ENCODE data around the gene MORC2.

Gene MORC2

GRCh38 chr22:30903876-30904460 lies 64.6 kb downstream of the MORC2 start:
- TF ChIP-seq ZFP3 (CRISPR knock-in tag; IDR thresholded peaks at IDR 0.05) (no peak), ZNF8 (CRISPR knock-in tag; IDR thresholded peaks at IDR 0.05) (no peak), TOX (CRISPR knock-in tag; IDR thresholded peaks at IDR 0.05; ENCODE audit: borderline replicate concordance) (no peak), GLIS3 (CRISPR knock-in tag; IDR thresholded peaks at IDR 0.05) (no peak), ZNF70 (CRISPR knock-in tag; IDR thresholded peaks at IDR 0.05) (no peak), OSR1 (CRISPR knock-in tag; IDR thresholded peaks at IDR 0.05) (no peak), ESRRG (CRISPR knock-in tag; IDR thresholded peaks at IDR 0.05) (no peak)
- no peak for ATAC-seq

GRCh38 chr22:30902496-30903357 lies 65.8 kb downstream of the MORC2 start:
- TF ChIP-seq CREB5 (CRISPR knock-in tag; IDR thresholded peaks at IDR 0.05; ENCODE audit: low read depth) (no peak), ARNTL (CRISPR knock-in tag; IDR thresholded peaks at IDR 0.05; ENCODE audit: borderline replicate concordance, low read depth) (no peak), BACH2 (CRISPR knock-in tag; IDR thresholded peaks at IDR 0.05; ENCODE audit: borderline replicate concordance) (no peak)
- ATAC-seq: no peak

- ATAC-seq: no peak
- TF ChIP-seq CSDC2 (CRISPR knock-in tag; IDR thresholded peaks at IDR 0.05) (no peak), TOX (CRISPR knock-in tag; IDR thresholded peaks at IDR 0.05; ENCODE audit: borderline replicate concordance) (no peak), OSR1 (CRISPR knock-in tag; IDR thresholded peaks at IDR 0.05) (no peak), ZFP30 (CRISPR knock-in tag; IDR thresholded peaks at IDR 0.05) (no peak), ZC3H10 (CRISPR knock-in tag; IDR thresholded peaks at IDR 0.05) (no peak), CREB5 (CRISPR knock-in tag; IDR thresholded peaks at IDR 0.05; ENCODE audit: low read depth) (no peak), SNAI2 (CRISPR knock-in tag; IDR thresholded peaks at IDR 0.05) (no peak), ESRRG (CRISPR knock-in tag; IDR thresholded peaks at IDR 0.05) (no peak), TCF4 (CRISPR knock-in tag; IDR thresholded peaks at IDR 0.05; ENCODE audit: borderline replicate concordance) (no peak), PPARA (CRISPR knock-in tag; IDR thresholded peaks at IDR 0.05; ENCODE audit: borderline replicate concordance) (no peak), ARNTL (CRISPR knock-in tag; IDR thresholded peaks at IDR 0.05; ENCODE audit: borderline replicate concordance, low read depth) (no peak)
- TF ChIP-seq, protein P1, sequence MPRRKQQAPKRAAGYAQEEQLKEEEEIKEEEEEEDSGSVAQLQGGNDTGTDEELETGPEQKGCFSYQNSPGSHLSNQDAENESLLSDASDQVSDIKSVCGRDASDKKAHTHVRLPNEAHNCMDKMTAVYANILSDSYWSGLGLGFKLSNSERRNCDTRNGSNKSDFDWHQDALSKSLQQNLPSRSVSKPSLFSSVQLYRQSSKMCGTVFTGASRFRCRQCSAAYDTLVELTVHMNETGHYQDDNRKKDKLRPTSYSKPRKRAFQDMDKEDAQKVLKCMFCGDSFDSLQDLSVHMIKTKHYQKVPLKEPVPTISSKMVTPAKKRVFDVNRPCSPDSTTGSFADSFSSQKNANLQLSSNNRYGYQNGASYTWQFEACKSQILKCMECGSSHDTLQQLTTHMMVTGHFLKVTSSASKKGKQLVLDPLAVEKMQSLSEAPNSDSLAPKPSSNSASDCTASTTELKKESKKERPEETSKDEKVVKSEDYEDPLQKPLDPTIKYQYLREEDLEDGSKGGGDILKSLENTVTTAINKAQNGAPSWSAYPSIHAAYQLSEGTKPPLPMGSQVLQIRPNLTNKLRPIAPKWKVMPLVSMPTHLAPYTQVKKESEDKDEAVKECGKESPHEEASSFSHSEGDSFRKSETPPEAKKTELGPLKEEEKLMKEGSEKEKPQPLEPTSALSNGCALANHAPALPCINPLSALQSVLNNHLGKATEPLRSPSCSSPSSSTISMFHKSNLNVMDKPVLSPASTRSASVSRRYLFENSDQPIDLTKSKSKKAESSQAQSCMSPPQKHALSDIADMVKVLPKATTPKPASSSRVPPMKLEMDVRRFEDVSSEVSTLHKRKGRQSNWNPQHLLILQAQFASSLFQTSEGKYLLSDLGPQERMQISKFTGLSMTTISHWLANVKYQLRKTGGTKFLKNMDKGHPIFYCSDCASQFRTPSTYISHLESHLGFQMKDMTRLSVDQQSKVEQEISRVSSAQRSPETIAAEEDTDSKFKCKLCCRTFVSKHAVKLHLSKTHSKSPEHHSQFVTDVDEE (CRISPR knock-in tag; IDR thresholded peaks at IDR 0.05): no peak
Observed at GRCh38 chr22:30894371-30894740, 74.2 kb downstream of the MORC2 start.

DNA sequence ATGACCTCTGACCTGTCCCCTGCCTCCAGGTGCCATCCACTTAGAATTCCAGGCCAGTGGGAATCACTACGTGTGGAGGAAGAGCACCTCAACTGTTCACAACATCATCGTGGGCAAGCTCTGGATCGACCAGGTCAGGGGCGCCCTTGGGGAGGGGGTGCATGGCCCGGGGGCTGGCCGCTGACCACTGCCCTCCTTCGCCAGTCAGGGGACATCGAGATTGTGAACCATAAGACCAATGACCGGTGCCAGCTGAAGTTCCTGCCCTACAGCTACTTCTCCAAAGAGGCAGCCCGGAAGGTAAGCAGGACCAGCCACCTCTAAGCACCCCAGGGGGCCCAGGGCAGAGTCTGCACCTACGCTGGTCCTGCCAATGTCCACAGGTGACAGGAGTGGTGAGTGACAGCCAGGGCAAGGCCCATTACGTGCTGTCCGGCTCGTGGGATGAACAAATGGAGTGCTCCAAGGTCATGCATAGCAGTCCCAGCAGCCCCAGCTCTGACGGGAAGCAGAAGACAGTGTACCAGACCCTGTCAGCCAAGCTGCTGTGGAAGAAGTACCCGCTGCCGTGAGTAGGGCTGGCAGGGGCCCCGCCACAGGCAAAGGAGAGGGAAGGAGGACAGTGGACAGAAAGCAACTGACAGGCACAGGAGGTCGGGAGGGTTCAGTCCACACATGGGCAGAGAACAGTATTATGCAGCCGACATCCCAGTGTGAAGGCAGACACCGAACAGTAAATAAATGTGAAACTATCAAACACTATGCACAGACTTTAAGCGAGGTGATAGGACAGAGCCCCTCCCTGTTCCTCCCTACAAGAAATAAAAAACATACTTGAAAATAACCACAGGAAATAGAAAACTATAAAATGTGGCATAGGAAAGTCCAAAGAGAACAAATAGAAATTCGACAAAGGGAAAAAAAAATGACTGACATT lies 74.9 kb downstream of the MORC2 start:
- ATAC-seq: no peak
- TF ChIP-seq CREB5 (CRISPR knock-in tag; IDR thresholded peaks at IDR 0.05; ENCODE audit: low read depth) (no peak), CSDC2 (CRISPR knock-in tag; IDR thresholded peaks at IDR 0.05) (no peak), POU6F1 (CRISPR knock-in tag; IDR thresholded peaks at IDR 0.05; ENCODE audit: borderline replicate concordance, low read depth) (no peak), ZNF565 (CRISPR knock-in tag; conservative IDR thresholded peaks at IDR 0.05; ENCODE audit: low read depth) (no peak)
- TF ChIP-seq, protein P2, sequence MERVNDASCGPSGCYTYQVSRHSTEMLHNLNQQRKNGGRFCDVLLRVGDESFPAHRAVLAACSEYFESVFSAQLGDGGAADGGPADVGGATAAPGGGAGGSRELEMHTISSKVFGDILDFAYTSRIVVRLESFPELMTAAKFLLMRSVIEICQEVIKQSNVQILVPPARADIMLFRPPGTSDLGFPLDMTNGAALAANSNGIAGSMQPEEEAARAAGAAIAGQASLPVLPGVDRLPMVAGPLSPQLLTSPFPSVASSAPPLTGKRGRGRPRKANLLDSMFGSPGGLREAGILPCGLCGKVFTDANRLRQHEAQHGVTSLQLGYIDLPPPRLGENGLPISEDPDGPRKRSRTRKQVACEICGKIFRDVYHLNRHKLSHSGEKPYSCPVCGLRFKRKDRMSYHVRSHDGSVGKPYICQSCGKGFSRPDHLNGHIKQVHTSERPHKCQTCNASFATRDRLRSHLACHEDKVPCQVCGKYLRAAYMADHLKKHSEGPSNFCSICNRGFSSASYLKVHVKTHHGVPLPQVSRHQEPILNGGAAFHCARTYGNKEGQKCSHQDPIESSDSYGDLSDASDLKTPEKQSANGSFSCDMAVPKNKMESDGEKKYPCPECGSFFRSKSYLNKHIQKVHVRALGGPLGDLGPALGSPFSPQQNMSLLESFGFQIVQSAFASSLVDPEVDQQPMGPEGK (CRISPR knock-in tag; IDR thresholded peaks at IDR 0.05; ENCODE audit: borderline replicate concordance): no peak
